Measurements from ENCODE around the gene MS4A15. TPM values are rescaled to one million over a fixed set of nuclear protein-coding genes. Genes with fewer than 3 reads are reported as not detected.

The MS4A15 gene
- not detected in 2 replicates for total RNA-seq

GRCh38 chr11:60756307-60757032, at the start of gene MS4A15:
Gene MS4A15 (plus strand): TSS chr11:60756867. CDS start chr11:60763734, 6,867 bp downstream.

GRCh38 chr11:60724420-60724819, 32.2 kb upstream of the MS4A15 start, which contains the start of gene MS4A18:
Gene MS4A18 (plus strand): TSS chr11:60724720.

DNA sequence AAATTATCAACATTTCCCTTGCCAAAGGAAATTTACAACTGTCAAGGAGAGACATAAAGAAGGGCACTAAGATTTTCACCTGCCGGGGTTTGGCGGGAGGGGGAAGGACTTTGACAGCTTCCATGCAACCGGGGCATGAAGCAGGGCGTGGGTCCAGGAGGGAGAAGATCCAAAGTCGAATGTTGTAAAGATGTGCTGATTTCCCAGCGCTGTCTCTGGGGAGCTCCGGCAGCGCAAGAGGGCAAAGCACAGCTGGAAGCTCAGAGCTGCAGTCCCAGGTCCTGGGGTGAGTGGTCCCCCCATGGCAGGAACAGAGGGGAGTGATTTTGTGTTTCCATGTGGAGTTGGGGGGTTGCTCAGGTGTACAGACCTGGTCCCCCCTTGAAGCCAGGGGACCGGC, 28.5 kb downstream of the MS4A15 start, which contains the start of gene MS4A10:
Gene MS4A10 (plus strand): TSS at position 198 of the 400 bp plus-strand sequence. CDS start 5,003 bp downstream, outside the sequence.

Other genes starting within 250 kb of the MS4A15 start
- gene MS4A13, start 241.5 kb upstream of the MS4A15 start, total RNA-seq: not detected in 2 replicates
- gene MS4A8, start 57.3 kb upstream of the MS4A15 start, total RNA-seq: not detected in 2 replicates
- not detected in 2 replicates for gene MS4A18, start 32.1 kb upstream of the MS4A15 start, total RNA-seq
- not detected in 2 replicates for gene MS4A10, start 28.5 kb downstream of the MS4A15 start, total RNA-seq
- gene CCDC86, start 85.2 kb downstream of the MS4A15 start, total RNA-seq: 49.3 and 59.6 TPM in 2 replicates
- gene PTGDR2, start 99.1 kb downstream of the MS4A15 start, total RNA-seq: 0.16 and 0.38 TPM in 2 replicates
- gene ZP1, start 110.7 kb downstream of the MS4A15 start, total RNA-seq: 0.16 and 2.8 TPM in 2 replicates
- 76.7 and 148 TPM in 2 replicates for gene PRPF19, start 149.7 kb downstream of the MS4A15 start, total RNA-seq
- 71.0 and 107 TPM in 2 replicates for gene TMEM109, start 157.3 kb downstream of the MS4A15 start, total RNA-seq
- 136 and 142 TPM in 2 replicates for gene TMEM132A, start 167.6 kb downstream of the MS4A15 start, total RNA-seq
- 0.65 and 1.9 TPM in 2 replicates for gene SLC15A3, start 195.3 kb downstream of the MS4A15 start, total RNA-seq
- gene CD6, start 214.8 kb downstream of the MS4A15 start, total RNA-seq: 0.25 and 0.33 TPM in 2 replicates

Data from mesangial cell (primary cell).